Calu3 (cell line): ENCODE measurements around the gene SOX8. TPM values are rescaled to one million over a fixed set of nuclear protein-coding genes. Genes with fewer than 3 reads are reported as not detected.
A peak's percentile ranks its signal among the peaks of the same experiment; 100 is the strongest.

Experiments used
- BruUV-seq: library from RNA; stranded (reverse); fragments of 400-500 nt; replicated peaks from 2 replicates; lab custom pipeline; 2021; lab: Mats Ljungman, UMichigan
- CTCF ChIA-PET: fragments of 300-600 bp; sonication (Branson Sonifier 250); formaldehyde crosslinking; loops from one replicate; lab custom pipeline; 2022; ENCODE audit warnings: antibody characterized with exemption; lab: Charles Lee
- DNase-seq: peaks from one replicate; pipeline ENCODE4 v3.0.0; 2022
- H3K27ac Mint-ChIP-seq: one replicate; pipeline ENCODE4 v1.8.0; 2022; ENCODE audit warnings: mixed read lengths; ENCODE audit not compliant: unreplicated experiment
- H3K27me3 Mint-ChIP-seq: one replicate; pipeline ENCODE4 v1.8.0; 2022; ENCODE audit warnings: mixed read lengths; ENCODE audit not compliant: unreplicated experiment
- H3K36me3 Mint-ChIP-seq: one replicate; pipeline ENCODE4 v1.8.0; 2022; ENCODE audit warnings: mild to moderate bottlenecking, moderate library complexity, mixed read lengths; ENCODE audit not compliant: insufficient read depth, unreplicated experiment
- H3K4me1 Mint-ChIP-seq: one replicate; pipeline ENCODE4 v1.8.0; 2022; ENCODE audit warnings: mild to moderate bottlenecking, low read depth, mixed read lengths; ENCODE audit not compliant: unreplicated experiment
- H3K4me3 Mint-ChIP-seq: one replicate; pipeline ENCODE4 v1.8.0; 2022; ENCODE audit warnings: mild to moderate bottlenecking, low read depth, moderate library complexity, mixed read lengths; ENCODE audit not compliant: unreplicated experiment
- H3K9me3 Mint-ChIP-seq: one replicate; pipeline ENCODE4 v1.8.0; 2022; ENCODE audit warnings: low read depth, mixed read lengths; ENCODE audit not compliant: unreplicated experiment
- CTCF ChIP-seq: fragments of 200-600 bp; IDR thresholded peaks from one replicate; pipeline ENCODE4 v1.8.0; 2022; ENCODE audit warnings: antibody characterized with exemption; ENCODE audit not compliant: unreplicated experiment
- intact Hi-C: fragments of 100-400 bp; cut with micrococcal nuclease; formaldehyde crosslinking; loops from one replicate; pipeline ENCODE4 v1.10.0; 2022; ENCODE audit not compliant: unreplicated experiment
- total RNA-seq: library from RNA; stranded (reverse); gene quantifications from 2 replicates; pipeline ENCODE4 v1.2.3, GENCODE V29; 2022

The SOX8 gene
- total RNA-seq, 1 experiment from 2014 or later, result 0.92 TPM

GRCh38 chr16:969508-970385, 11.8 kb upstream of the SOX8 start:
- DNase-seq, result no peak
- Mint-ChIP-seq H3K27me3 (no peaks in the 10 kb centered on the region), H3K4me1 (peaks cover 34% of the 10 kb centered on the region), H3K36me3 (peaks cover 35% of the 10 kb centered on the region), H3K4me3 (peak overlapping the region; percentile 69), H3K9me3 (peaks cover 6% of the 10 kb centered on the region), H3K27ac (no peak overlapping the region)
- no peak for TF ChIP-seq CTCF
- intact Hi-C loops, result no loop called here
- CTCF ChIA-PET, result no interaction called here
- no TSS peak for BruUV-seq

GRCh38 chr16:970386-970765, 11.2 kb upstream of the SOX8 start:
- Mint-ChIP-seq H3K27ac (no peak overlapping the region), H3K4me3 (peak overlapping the region; percentile 69), H3K9me3 (peaks cover 3% of the 10 kb centered on the region), H3K36me3 (peaks cover 33% of the 10 kb centered on the region), H3K4me1 (peaks cover 38% of the 10 kb centered on the region), H3K27me3 (no peaks in the 10 kb centered on the region)
- no peak for DNase-seq
- TF ChIP-seq CTCF, result no peak
- CTCF ChIA-PET, result no interaction called here
- no TSS peak for BruUV-seq
- intact Hi-C loops, result no loop called here

- CTCF ChIA-PET, result no interaction called here
- H3K27ac Mint-ChIP-seq, result peak within 1 kb of the TSS; percentile 32
- intact Hi-C loops, result no loop called here
- no peaks in the 10 kb centered on the region for H3K27me3 Mint-ChIP-seq
- peak; percentile 98 for DNase-seq
- H3K4me1 Mint-ChIP-seq, result peaks cover 41% of the 10 kb centered on the region
- no peak for TF ChIP-seq CTCF
- H3K36me3 Mint-ChIP-seq, result peaks cover 27% of the 10 kb centered on the region
- no TSS peak for BruUV-seq
- H3K9me3 Mint-ChIP-seq, result peaks cover 3% of the 10 kb centered on the region
- peak within 1 kb of the TSS; percentile 69 for H3K4me3 Mint-ChIP-seq
Observed at GRCh38 chr16:970766-971581, 10.6 kb upstream of the SOX8 start, which contains the start of gene LMF1. LMF1 (minus strand) TSS chr16:970984; CDS start chr16:970980, 4 bp downstream.

GRCh38 chr16:971582-971905, 10.0 kb upstream of the SOX8 start:
- peaks cover 26% of the 10 kb centered on the region for H3K36me3 Mint-ChIP-seq
- peaks cover 41% of the 10 kb centered on the region for H3K4me1 Mint-ChIP-seq
- peak overlapping the region; percentile 69 for H3K4me3 Mint-ChIP-seq
- no peak for TF ChIP-seq CTCF
- CTCF ChIA-PET, result no interaction called here
- DNase-seq, result no peak
- peaks cover under 1% of the 10 kb centered on the region for H3K9me3 Mint-ChIP-seq
- H3K27ac Mint-ChIP-seq, result peak overlapping the region; percentile 32
- no TSS peak for BruUV-seq
- intact Hi-C loops, result no loop called here
- no peaks in the 10 kb centered on the region for H3K27me3 Mint-ChIP-seq
